Spleen (tissue), 11 donors: ENCODE data around the gene PNPLA8. TPM values are rescaled to one million over a fixed set of nuclear protein-coding genes. Genes with fewer than 3 reads are reported as not detected.

Experiments used
- DNase-seq: peaks from one replicate; pipeline ENCODE4 v3.0.0-alpha.2; 2020
- H3K27ac ChIP-seq, 8 donors: fragments of 200-600 bp; sonication (generic) in 7 of 8; 1 replicate in 4 of 8; 2 replicates in 4 of 8; pipeline versions ENCODE4 v1.5.0 to v1.8.0; 2016 to 2021; ENCODE audit warnings: inconsistent platforms in 4 of 8, mild to moderate bottlenecking in 4 of 8, moderate library complexity in 1 of 8
- H3K27me3 ChIP-seq, 7 donors: fragments of 200-600 bp; sonication (generic) in 6 of 7; replicated peaks in 1 of 7; 1 replicate in 4 of 7; 2 replicates in 3 of 7; pipeline versions ENCODE4 v1.5.0 to v1.8.0; 2016 to 2021; ENCODE audit warnings: inconsistent platforms in 3 of 7, mild to moderate bottlenecking in 1 of 7
- H3K36me3 ChIP-seq, 6 donors: fragments of 200-600 bp; sonication (generic) in 5 of 6; 1 replicate in 4 of 6; 2 replicates in 2 of 6; pipeline versions ENCODE4 v1.5.0 to v1.8.0; 2016 to 2021; ENCODE audit warnings: inconsistent platforms in 2 of 6
- H3K4me1 ChIP-seq, 6 donors: fragments of 200-600 bp; sonication (generic) in 5 of 6; 1 replicate in 3 of 6; 2 replicates in 3 of 6; pipeline versions ENCODE4 v1.5.0 to v1.8.0; 2016 to 2021; ENCODE audit warnings: inconsistent platforms in 3 of 6
- H3K4me3 ChIP-seq, 8 donors: fragments of 200-600 bp; sonication (generic) in 7 of 8; 1 replicate in 4 of 8; 2 replicates in 4 of 8; pipeline versions ENCODE4 v1.5.0 to v1.8.0; 2016 to 2021; ENCODE audit warnings: inconsistent platforms in 4 of 8, mild to moderate bottlenecking in 4 of 8, moderate library complexity in 2 of 8
- H3K9me3 ChIP-seq, 8 donors: fragments of 200-600 bp; sonication (generic) in 7 of 8; 1 replicate in 4 of 8; 2 replicates in 4 of 8; pipeline versions ENCODE4 v1.5.0 to v1.8.0; 2016 to 2021; ENCODE audit warnings: inconsistent platforms in 4 of 8
- CTCF ChIP-seq, 11 experiments: fragments of 200-600 bp in 7 of 11; fragments of 450-650 bp in 4 of 11; sonication (generic) in 4 of 11; IDR thresholded peaks in 8 of 11; conservative IDR thresholded peaks in 3 of 11; 1 replicate in 7 of 11; 2 replicates in 4 of 11; pipeline versions ENCODE4 v1.4.0 to v1.8.0; 2016 to 2021; ENCODE audit warnings: antibody characterized with exemption in 11 of 11, inconsistent platforms in 4 of 11, mild to moderate bottlenecking in 1 of 11
- POLR2A ChIP-seq, 3 donors: fragments of 450-650 bp; IDR thresholded peaks; one replicate each; pipeline ENCODE4 v1.5.1; 2017; ENCODE audit warnings: antibody characterized with exemption in 3 of 3, mild to moderate bottlenecking in 1 of 3
- POLR2AphosphoS5 ChIP-seq, 3 donors: sonication (generic); formaldehyde crosslinking; IDR thresholded peaks; one replicate each; pipeline ENCODE4 v1.5.1; 2017; ENCODE audit warnings: antibody characterized with exemption in 3 of 3
- WGBS, 5 donors: extraction: QIAGEN DNeasy Blood & Tissue Kit in 3 of 5; methylation state at CpG; one replicate each; pipeline versions ENCODE4 v1.1.5 to v1.1.7; 2013 to 2018; 5-methylcytosine and 5-hydroxymethylcytosine counted together
- intact Hi-C: fragments of 100-400 bp; cut with DNase I; formaldehyde crosslinking; loops from one replicate; pipeline ENCODE4 v1.15.0; 2023; ENCODE audit warnings: low total_unique reads
- polyA plus RNA-seq, 3 donors: library from polyadenylated mRNA; stranded (reverse); fragments of 200-250 nt; gene quantifications; one replicate each; pipeline ENCODE4 v1.2.1, GENCODE V29; 2013
- total RNA-seq, 7 donors: library from RNA; depleted of rRNA in 3 of 7; stranded (reverse); fragments of >200 nt in 3 of 7; fragmentation: NEBNext Ultra II Directional in 4 of 7; extraction: Animal tissue kit (Norgen Biotek cat#: 25700) in 4 of 7; gene quantifications; one replicate each; pipeline versions ENCODE4 v1.1.0 to v1.2.1, GENCODE V29; 2016 to 2021
- donor health status: healthy with polysubstance abuse.
- donor health status: DM: no; HTN: no; CAD: no; lungs with moderate emphysema.
- donor health status: DM: no; HTN: no; CAD: no.
- donor health status: Bipolar disorder and iron deficiency.
- donor health status: healthy.
- donor health status: DM: no; HTN: no; CAD: no.
- donor health status: DM: yes; HTN: yes; CAD: no.

The PNPLA8 gene
- total and polyA plus RNA-seq, 10 donors: 11.9 to 35.7 (median 29.5) TPM

- intact Hi-C loops: no loop called here
- Histone ChIP-seq H3K4me3 (no peak overlapping the region), H3K9me3 (no peaks in the 10 kb centered on the region), H3K27me3 (peaks cover 0 to 18% (median 0%) of the 10 kb centered on the region in 7 donors), H3K4me1 (peaks cover 0 to 6% (median 4%) of the 10 kb centered on the region in 6 donors), H3K36me3 (no peaks in the 10 kb centered on the region), H3K27ac (no peak overlapping the region)
- TF ChIP-seq CTCF (IDR thresholded peaks at IDR 0.05 in 8 of 11, conservative IDR thresholded peaks at IDR 0.05 in 3 of 11) (no peak), POLR2AphosphoS5 (IDR thresholded peaks at IDR 0.05) (no peak), POLR2A (IDR thresholded peaks at IDR 0.05) (no peak)
- 89 to 96% (median 94%) methylated on average over 2 of the region's 2 CpGs for WGBS, 5 donors
- no peak for DNase-seq
Measured at GRCh38 chr7:108464743-108465142, 61.2 kb downstream of the PNPLA8 start.

GRCh38 chr7:108463613-108464012 is 62.3 kb downstream of the PNPLA8 start:
- intact Hi-C loops: no loop called here
- no peak overlapping the region for H3K4me3 ChIP-seq
- H3K27ac ChIP-seq: no peak overlapping the region
- no peak for DNase-seq
- 43 to 69% (median 47%) methylated on average over 2 of the region's 2 CpGs for WGBS, 5 donors
- no peaks in the 10 kb centered on the region for H3K36me3 ChIP-seq
- peaks cover 0 to 30% (median 0%) of the 10 kb centered on the region in 7 donors for H3K27me3 ChIP-seq
- H3K9me3 ChIP-seq: no peaks in the 10 kb centered on the region
- TF ChIP-seq CTCF (IDR thresholded peaks at IDR 0.05 in 8 of 11, conservative IDR thresholded peaks at IDR 0.05 in 3 of 11): no peak
- TF ChIP-seq POLR2AphosphoS5 (IDR thresholded peaks at IDR 0.05): no peak
- TF ChIP-seq POLR2A (IDR thresholded peaks at IDR 0.05): no peak
- peaks cover 0 to 5% (median 0%) of the 10 kb centered on the region in 6 donors for H3K4me1 ChIP-seq

GRCh38 chr7:108461840-108462239 is 64.1 kb downstream of the PNPLA8 start:
- Histone ChIP-seq H3K4me3 (no peak overlapping the region), H3K27ac (no peak overlapping the region), H3K4me1 (peaks cover 0 to 8% (median 3%) of the 10 kb centered on the region in 6 donors), H3K36me3 (no peaks in the 10 kb centered on the region), H3K27me3 (peaks cover 0 to 47% (median 16%) of the 10 kb centered on the region in 7 donors), H3K9me3 (no peaks in the 10 kb centered on the region)
- TF ChIP-seq CTCF (IDR thresholded peaks at IDR 0.05 in 8 of 11, conservative IDR thresholded peaks at IDR 0.05 in 3 of 11) (no peak), POLR2AphosphoS5 (IDR thresholded peaks at IDR 0.05) (no peak), POLR2A (IDR thresholded peaks at IDR 0.05) (no peak)
- WGBS, 5 donors: 71 to 86% (median 78%) methylated on average over 3 of the region's 3 CpGs
- no peak for DNase-seq
- intact Hi-C loops: no loop called here

- Histone ChIP-seq H3K9me3 (no peaks in the 10 kb centered on the region), H3K4me1 (peaks cover 0 to 16% (median 10%) of the 10 kb centered on the region in 6 donors), H3K27me3 (peaks cover 0 to 56% (median 24%) of the 10 kb centered on the region in 7 donors), H3K36me3 (no peaks in the 10 kb centered on the region), H3K4me3 (no peak overlapping the region), H3K27ac (no peak overlapping the region)
- 83 to 97% (median 91%) methylated on average over 1 of the region's 1 CpG for WGBS, 5 donors
- no peak for DNase-seq
- TF ChIP-seq CTCF (IDR thresholded peaks at IDR 0.05 in 8 of 11, conservative IDR thresholded peaks at IDR 0.05 in 3 of 11) (no peak), POLR2A (IDR thresholded peaks at IDR 0.05) (no peak), POLR2AphosphoS5 (IDR thresholded peaks at IDR 0.05) (no peak)
- intact Hi-C loops: no loop called here
Measured at GRCh38 chr7:108460964-108461363, 65.0 kb downstream of the PNPLA8 start.
